Activated CD8-positive, alpha-beta memory T cell treated with anti-CD3 and anti-CD28 coated beads, Interleukin-2, amount 50 U/mL, for 1 hour (primary cell): ENCODE measurements around the gene SNED1.

Experiments used
- DNase-seq: peaks from one replicate; pipeline ENCODE4 v3.0.0-alpha.2; 2020; ENCODE audit errors: extremely low read depth

Gene SNED1

GRCh38 chr2:241128266-241128665 is 129.8 kb downstream of the SNED1 start:
- no peak for DNase-seq

- DNase-seq: no peak
Observed at GRCh38 chr2:241129086-241129871, 130.9 kb downstream of the SNED1 start.

- no peak for DNase-seq
Observed at GRCh38 chr2:241130316-241130715, 131.9 kb downstream of the SNED1 start.

GRCh38 chr2:241131531-241131930 is 133.1 kb downstream of the SNED1 start:
- DNase-seq: no peak

GRCh38 chr2:241132538-241133435 is 134.4 kb downstream of the SNED1 start:
- no peak for DNase-seq

- DNase-seq: no peak
Observed at GRCh38 chr2:241133436-241133820, 135.0 kb downstream of the SNED1 start.

- no peak for DNase-seq
Observed at GRCh38 chr2:241134711-241135110, 136.3 kb downstream of the SNED1 start.

GRCh38 chr2:241135737-241136136 is 137.3 kb downstream of the SNED1 start:
- DNase-seq: no peak

- DNase-seq: no peak
Observed at GRCh38 chr2:241136191-241136590, 137.8 kb downstream of the SNED1 start.

- DNase-seq: no peak
Observed at GRCh38 chr2:241136661-241137260, 138.3 kb downstream of the SNED1 start.

- DNase-seq: no peak
Observed at GRCh38 chr2:241137276-241138190, 139.1 kb downstream of the SNED1 start.

GRCh38 chr2:241138471-241138870 is 140.1 kb downstream of the SNED1 start:
- DNase-seq: no peak

- DNase-seq: no peak
Observed at GRCh38 chr2:241139531-241140444, 141.4 kb downstream of the SNED1 start.

GRCh38 chr2:241140445-241140840 is 142.0 kb downstream of the SNED1 start:
- no peak for DNase-seq

GRCh38 chr2:241141214-241141770 is 142.9 kb downstream of the SNED1 start:
- no peak for DNase-seq

- no peak for DNase-seq
Observed at GRCh38 chr2:241142063-241142462, 143.6 kb downstream of the SNED1 start.

GRCh38 chr2:241142593-241142992 is 144.2 kb downstream of the SNED1 start:
- DNase-seq: no peak
